A549 treated with AZD9567 at 1 μM for 4 hours (cell line): ENCODE data around the gene IL12A. TPM values are rescaled to one million over a fixed set of nuclear protein-coding genes. Genes with fewer than 3 reads are reported as not detected.

ENCODE experiments used
- total RNA-seq: library from RNA; stranded (reverse); fragments of 200-300 nt; extraction: Qiagen RNA extraction; gene quantifications from 5 replicates; pipeline ENCODE4 v1.2.3, GENCODE V29; 2022; ENCODE audit not compliant: insufficient read depth

Gene IL12A
- 0.89 to 2.7 TPM (median 1.3 TPM) in 5 replicates for total RNA-seq

GRCh38 chr3:159988617-159989271, at the start of gene IL12A:
Gene IL12A, plus strand, starts transcription at chr3:159988835.

Other genes starting within 250 kb of the IL12A start
- 1.8 to 4.0 TPM (median 2.0 TPM) in 4 of 5 replicates, not detected in the other for gene SCHIP1, start 149.0 kb upstream of the IL12A start, total RNA-seq
- gene C3orf80, start 236.6 kb downstream of the IL12A start, total RNA-seq: 1.2 to 1.5 TPM (median 1.4 TPM) in 4 of 5 replicates, not detected in the other